HCT116 (cell line): Measurements from ENCODE around the gene GNG7.

Source experiments
- POLR2A ChIP-seq: IDR thresholded peaks from 2 replicates; pipeline ENCODE4 v1.7.0; 2011; ENCODE audit warnings: borderline replicate concordance; ENCODE audit not compliant: insufficient read depth, insufficient read length; ENCODE audit errors: extremely low read depth
- TF ChIP-seq, protein P1 (sequence below): IDR thresholded peaks from 2 replicates; pipeline ENCODE4 v1.6.1; 2011; ENCODE audit warnings: mild to moderate bottlenecking, low read length, moderate library complexity; ENCODE audit not compliant: insufficient replicate concordance; ENCODE audit errors: extremely low read depth

DNA sequence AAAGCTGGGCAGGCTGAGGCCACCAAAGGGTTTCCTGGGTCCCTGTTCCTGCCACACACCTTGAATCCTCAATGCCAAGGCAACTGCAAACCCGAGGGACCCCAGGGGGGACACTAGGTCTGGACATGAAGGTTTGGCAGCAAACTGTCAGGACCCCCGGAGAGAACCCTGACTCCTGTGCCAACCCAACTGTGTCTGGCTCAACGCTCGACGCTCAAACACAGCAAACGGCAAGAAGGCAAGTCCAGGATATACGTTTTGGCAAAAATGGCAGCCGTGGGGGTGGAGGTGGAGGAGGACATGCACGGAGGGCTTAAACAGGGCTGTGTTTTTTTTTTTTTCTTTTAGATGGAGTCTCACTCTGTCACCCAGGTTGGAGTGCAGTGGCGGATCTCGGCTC is 153.5 kb downstream of the GNG7 start:
- TF ChIP-seq, protein P1, sequence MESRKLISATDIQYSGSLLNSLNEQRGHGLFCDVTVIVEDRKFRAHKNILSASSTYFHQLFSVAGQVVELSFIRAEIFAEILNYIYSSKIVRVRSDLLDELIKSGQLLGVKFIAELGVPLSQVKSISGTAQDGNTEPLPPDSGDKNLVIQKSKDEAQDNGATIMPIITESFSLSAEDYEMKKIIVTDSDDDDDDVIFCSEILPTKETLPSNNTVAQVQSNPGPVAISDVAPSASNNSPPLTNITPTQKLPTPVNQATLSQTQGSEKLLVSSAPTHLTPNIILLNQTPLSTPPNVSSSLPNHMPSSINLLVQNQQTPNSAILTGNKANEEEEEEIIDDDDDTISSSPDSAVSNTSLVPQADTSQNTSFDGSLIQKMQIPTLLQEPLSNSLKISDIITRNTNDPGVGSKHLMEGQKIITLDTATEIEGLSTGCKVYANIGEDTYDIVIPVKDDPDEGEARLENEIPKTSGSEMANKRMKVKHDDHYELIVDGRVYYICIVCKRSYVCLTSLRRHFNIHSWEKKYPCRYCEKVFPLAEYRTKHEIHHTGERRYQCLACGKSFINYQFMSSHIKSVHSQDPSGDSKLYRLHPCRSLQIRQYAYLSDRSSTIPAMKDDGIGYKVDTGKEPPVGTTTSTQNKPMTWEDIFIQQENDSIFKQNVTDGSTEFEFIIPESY, result no peak
- no peak for TF ChIP-seq POLR2A
